Osteoblast (primary cell): ENCODE measurements around the gene CFL1. TPM values are rescaled to one million over a fixed set of nuclear protein-coding genes. Genes with fewer than 3 reads are reported as not detected.
"Not testable (repeated sequence)": the region's sequence is repeated elsewhere in the genome, so short reads cannot be mapped to it uniquely, and the experiment has no call there.

Experiments
- DNase-seq: peaks from one replicate; pipeline ENCODE4 v3.0.0; 2011; ENCODE audit warnings: low spot score, mixed read lengths; ENCODE audit not compliant: insufficient read length; ENCODE audit errors: missing footprints
- H2AFZ ChIP-seq: 2 replicates; pipeline ENCODE4 v1.6.0; 2011; ENCODE audit warnings: mild to moderate bottlenecking, low read length
- H3K27ac ChIP-seq: 2 replicates; pipeline ENCODE4 v1.5.1; 2011; ENCODE audit warnings: mild to moderate bottlenecking, low read depth, low read length, moderate library complexity
- H3K27me3 ChIP-seq: 2 replicates; pipeline ENCODE4 v1.6.0; 2012; ENCODE audit warnings: mild to moderate bottlenecking, control low read depth, inconsistent platforms, low read length, moderate library complexity; ENCODE audit not compliant: insufficient read depth
- H3K36me3 ChIP-seq: 2 replicates; pipeline ENCODE4 v1.5.1; 2011; ENCODE audit warnings: mild to moderate bottlenecking, low read length, control low read depth, moderate library complexity; ENCODE audit not compliant: insufficient read depth
- H3K4me1 ChIP-seq: 2 replicates; pipeline ENCODE4 v1.5.1; 2011; ENCODE audit warnings: mild to moderate bottlenecking, low read length, control low read depth, moderate library complexity; ENCODE audit not compliant: insufficient read depth
- H3K4me2 ChIP-seq: 2 replicates; pipeline ENCODE4 v1.6.0; 2011; ENCODE audit warnings: mild to moderate bottlenecking, low read length; ENCODE audit not compliant: insufficient read depth
- H3K4me3 ChIP-seq: fragments of 200-600 bp; sonication (generic); 3 replicates; pipeline ENCODE4 v1.5.1; 2012; ENCODE audit warnings: mild to moderate bottlenecking, low read length, inconsistent platforms; ENCODE audit not compliant: insufficient read depth
- H3K79me2 ChIP-seq: 2 replicates; pipeline ENCODE4 v1.6.0; 2012; ENCODE audit warnings: mild to moderate bottlenecking, low read length, control low read depth, inconsistent platforms; ENCODE audit not compliant: insufficient read depth
- H3K9me3 ChIP-seq: 2 replicates; pipeline ENCODE4 v1.5.1; 2011; ENCODE audit warnings: low read depth, low read length, control low read depth
- H4K20me1 ChIP-seq: 2 replicates; pipeline ENCODE4 v1.6.0; 2012; ENCODE audit warnings: mild to moderate bottlenecking, low read length, control low read depth; ENCODE audit not compliant: insufficient read depth
- CTCF ChIP-seq: IDR thresholded peaks from 2 replicates; pipeline ENCODE4 v1.5.1; 2011; ENCODE audit warnings: mild to moderate bottlenecking, low read depth, low read length, moderate library complexity; ENCODE audit errors: extremely low read depth
- total RNA-seq: library from RNA; depleted of rRNA; stranded (reverse); fragments of >200 nt; gene quantifications from 2 replicates; pipeline ENCODE4 v1.2.3, GENCODE V29; 2012

CFL1 gene
- total RNA-seq, 1 donor, result 704 TPM

DNA sequence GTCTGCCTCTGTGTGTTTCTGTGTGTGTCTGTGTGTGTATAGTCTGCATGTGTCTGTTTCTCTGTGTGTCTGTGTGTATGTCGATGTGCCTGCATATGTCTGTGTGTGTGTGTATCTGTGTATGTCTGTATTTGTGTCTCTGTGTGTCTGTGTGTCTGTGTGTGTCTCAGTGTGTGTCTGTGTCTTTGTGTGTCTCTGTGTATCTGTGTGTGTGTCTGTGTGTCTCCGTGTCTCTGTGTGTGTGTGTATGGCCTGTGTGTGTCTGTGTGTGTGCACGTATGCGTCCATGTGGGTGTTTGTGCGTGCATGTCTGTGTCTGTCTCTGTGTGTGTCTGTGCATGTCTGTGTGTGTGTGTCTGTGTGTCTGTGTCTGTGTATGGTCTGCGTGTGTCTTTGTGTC is 23.8 kb downstream of the CFL1 start:
- peaks cover 25% of the 10 kb centered on the region for H3K27me3 ChIP-seq
- H3K4me3 ChIP-seq, result peak overlapping the region; percentile 80
- peaks cover 16% of the 10 kb centered on the region for H3K4me1 ChIP-seq
- no peaks in the 10 kb centered on the region for H4K20me1 ChIP-seq
- peak overlapping the region; percentile 93 for H2AFZ ChIP-seq
- H3K27ac ChIP-seq, result no peak overlapping the region
- peak overlapping the region; percentile 96 for H3K4me2 ChIP-seq
- no peaks in the 10 kb centered on the region for H3K9me3 ChIP-seq
- no peak for TF ChIP-seq CTCF
- no peaks in the 10 kb centered on the region for H3K79me2 ChIP-seq
- H3K36me3 ChIP-seq, result no peaks in the 10 kb centered on the region
- DNase-seq, result no peak

DNA sequence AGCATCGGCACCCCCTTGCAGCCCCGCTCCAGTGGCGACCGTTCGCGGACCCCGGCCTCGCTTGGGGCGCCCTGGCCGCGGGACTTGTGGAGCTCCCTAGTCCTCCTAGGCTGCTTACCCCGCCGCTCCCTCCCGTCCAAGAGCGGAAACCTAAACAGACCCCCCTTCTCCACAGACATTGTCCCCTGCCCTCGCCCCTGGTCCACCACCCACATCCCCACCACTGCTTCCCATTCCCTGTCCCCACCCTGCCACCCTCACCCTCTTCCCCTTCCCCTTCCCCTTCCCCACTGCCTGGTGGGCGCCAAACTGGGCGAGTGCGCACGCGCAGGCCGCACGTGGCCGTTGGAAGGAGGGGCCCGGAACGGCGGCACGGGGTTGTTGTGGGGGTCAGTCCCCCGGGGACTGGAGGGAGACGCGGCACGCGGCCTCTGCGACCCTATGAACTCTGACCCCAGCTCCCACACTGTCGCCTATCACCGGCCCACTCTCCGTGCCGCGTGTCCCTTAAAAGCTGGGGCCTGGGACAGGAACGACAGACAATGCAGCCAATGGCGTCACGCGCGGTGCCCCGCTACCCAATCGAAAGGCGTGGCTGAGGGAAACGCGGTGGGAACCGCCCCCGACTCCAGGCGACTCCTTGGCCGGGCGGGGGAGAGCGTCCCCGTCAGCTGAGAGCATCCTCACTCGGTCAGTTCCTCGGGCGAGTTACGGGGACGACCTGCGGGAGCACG is 24.5 kb downstream of the CFL1 start, which contains the start of gene SNX32:
Gene SNX32, plus strand, starts transcription at position 667 of the 734 bp plus-strand sequence. CDS start 103 bp downstream, outside the sequence.
- Histone ChIP-seq H3K36me3 (no peaks in the 10 kb centered on the region), H3K4me3 (peak within 1 kb of the TSS; percentile 80), H3K27ac (no peak within 1 kb of the TSS), H4K20me1 (no peaks in the 10 kb centered on the region), H3K79me2 (no peaks in the 10 kb centered on the region), H3K27me3 (peaks cover 29% of the 10 kb centered on the region), H3K9me3 (no peaks in the 10 kb centered on the region), H3K4me2 (peak within 1 kb of the TSS; percentile 96), H2AFZ (peak within 1 kb of the TSS; percentile 93), H3K4me1 (peaks cover 16% of the 10 kb centered on the region)
- peak; percentile 99 for DNase-seq
- no peak for TF ChIP-seq CTCF

- Histone ChIP-seq H3K4me1 (peaks cover 16% of the 10 kb centered on the region), H3K27me3 (peaks cover 29% of the 10 kb centered on the region)
- not testable (repeated sequence) for H3K79me2 ChIP-seq, DNase-seq, H3K36me3 ChIP-seq, H3K4me2 ChIP-seq, H3K4me3 ChIP-seq, H4K20me1 ChIP-seq, H3K27ac ChIP-seq, H2AFZ ChIP-seq, H3K9me3 ChIP-seq
Measured at GRCh38 chr11:65832231-65832630, 25.7 kb downstream of the CFL1 start.

DNA sequence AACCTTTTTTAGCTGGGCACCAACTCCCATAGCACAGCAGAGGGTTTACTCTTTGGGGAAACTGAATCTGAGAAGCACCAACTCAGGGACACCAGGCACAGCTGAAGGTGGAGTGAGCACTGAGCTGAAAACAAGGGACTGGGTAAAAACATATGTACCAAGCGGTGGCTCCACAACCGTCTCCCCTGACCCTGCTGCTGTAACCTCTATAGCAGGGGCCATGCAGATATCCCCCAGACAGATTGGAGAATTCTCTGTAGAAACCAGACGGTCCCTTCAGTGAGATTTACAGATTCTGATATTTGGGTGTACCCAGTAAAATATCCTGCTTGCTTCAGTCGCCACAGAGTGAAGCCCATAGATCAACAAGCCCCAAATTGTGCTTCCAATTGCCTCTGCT is 28.5 kb downstream of the CFL1 start:
- Histone ChIP-seq H4K20me1 (no peaks in the 10 kb centered on the region), H2AFZ (no peak overlapping the region), H3K27me3 (peaks cover 29% of the 10 kb centered on the region), H3K4me1 (peaks cover 12% of the 10 kb centered on the region), H3K79me2 (no peaks in the 10 kb centered on the region), H3K4me3 (no peak overlapping the region), H3K4me2 (no peak overlapping the region), H3K36me3 (no peaks in the 10 kb centered on the region), H3K9me3 (no peaks in the 10 kb centered on the region), H3K27ac (no peak overlapping the region)
- no peak for DNase-seq
- no peak for TF ChIP-seq CTCF
